Measurements from ENCODE around the gene TEKT2.

Gene TEKT2

DNA sequence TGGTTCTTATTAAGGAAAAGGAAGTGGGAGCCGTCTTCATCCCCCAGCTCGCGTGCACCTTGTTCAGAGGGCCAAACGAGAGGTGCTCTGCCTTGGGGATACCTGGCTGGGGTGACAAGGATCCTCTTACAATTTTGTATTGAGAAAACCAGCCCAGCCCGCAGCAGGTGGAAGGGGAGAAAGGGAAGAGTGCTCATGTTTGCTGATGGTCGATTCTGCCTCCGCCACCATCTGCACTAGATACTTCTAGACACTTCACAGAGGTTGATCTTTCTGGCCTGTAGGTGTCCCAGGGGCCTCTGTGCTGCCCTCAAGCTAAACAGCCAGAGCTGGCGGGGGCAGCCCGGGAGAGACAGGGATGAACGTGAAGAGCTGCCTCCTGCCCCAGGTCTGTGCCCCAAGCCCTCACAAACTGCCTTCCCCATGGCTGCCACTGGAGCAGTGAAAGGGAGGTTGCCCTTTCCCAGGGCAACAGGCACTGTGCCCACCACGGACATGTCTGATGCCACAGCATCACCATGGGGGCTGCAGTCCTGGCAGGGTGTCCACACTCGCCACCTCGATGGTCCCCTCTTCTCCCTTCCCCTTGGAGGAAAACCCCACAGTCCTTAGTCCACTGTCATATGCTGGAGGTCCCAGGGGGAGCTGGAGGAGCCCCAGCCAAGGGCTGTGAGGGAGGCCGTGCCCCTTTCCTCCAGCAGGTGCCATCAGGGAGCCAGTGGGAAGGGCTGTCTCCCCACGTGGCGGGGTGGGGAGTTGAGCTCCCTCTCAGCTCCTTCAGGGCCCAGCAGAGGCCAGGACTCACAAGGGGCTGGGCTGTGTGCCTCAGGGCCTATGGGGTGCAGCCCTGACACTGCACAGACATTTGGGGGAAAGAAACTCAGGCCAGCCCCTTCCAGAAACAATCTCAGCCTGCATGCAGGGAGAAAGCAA is 12.9 kb downstream of the TEKT2 start:
- no peak overlapping the region for H3K27ac ChIP-seq (ENCODE audit: low read depth, low read length)
- H3F3A ChIP-seq (ENCODE audit: control insufficient read depth, insufficient read depth) = peaks cover 11% of the 10 kb centered on the region
- peaks cover 46% of the 10 kb centered on the region for H3K36me3 ChIP-seq (ENCODE audit: control insufficient read depth, low read length)
- TF ChIP-seq, protein P1, sequence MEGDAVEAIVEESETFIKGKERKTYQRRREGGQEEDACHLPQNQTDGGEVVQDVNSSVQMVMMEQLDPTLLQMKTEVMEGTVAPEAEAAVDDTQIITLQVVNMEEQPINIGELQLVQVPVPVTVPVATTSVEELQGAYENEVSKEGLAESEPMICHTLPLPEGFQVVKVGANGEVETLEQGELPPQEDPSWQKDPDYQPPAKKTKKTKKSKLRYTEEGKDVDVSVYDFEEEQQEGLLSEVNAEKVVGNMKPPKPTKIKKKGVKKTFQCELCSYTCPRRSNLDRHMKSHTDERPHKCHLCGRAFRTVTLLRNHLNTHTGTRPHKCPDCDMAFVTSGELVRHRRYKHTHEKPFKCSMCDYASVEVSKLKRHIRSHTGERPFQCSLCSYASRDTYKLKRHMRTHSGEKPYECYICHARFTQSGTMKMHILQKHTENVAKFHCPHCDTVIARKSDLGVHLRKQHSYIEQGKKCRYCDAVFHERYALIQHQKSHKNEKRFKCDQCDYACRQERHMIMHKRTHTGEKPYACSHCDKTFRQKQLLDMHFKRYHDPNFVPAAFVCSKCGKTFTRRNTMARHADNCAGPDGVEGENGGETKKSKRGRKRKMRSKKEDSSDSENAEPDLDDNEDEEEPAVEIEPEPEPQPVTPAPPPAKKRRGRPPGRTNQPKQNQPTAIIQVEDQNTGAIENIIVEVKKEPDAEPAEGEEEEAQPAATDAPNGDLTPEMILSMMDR (IDR thresholded peaks at IDR 0.05; ENCODE audit: low read depth, low read length, poor library complexity, severe bottlenecking) = peak; percentile 36
- no peak for TF ChIP-seq EZH2phosphoT487 (IDR thresholded peaks at IDR 0.05; ENCODE audit: borderline replicate concordance, low read length)
- H3K4me1 ChIP-seq (ENCODE audit: control insufficient read depth, low read length) = peaks cover 4% of the 10 kb centered on the region
- no peaks in the 10 kb centered on the region for H3K27me3 ChIP-seq (ENCODE audit: control insufficient read depth, low read length)
- H3K4me3 ChIP-seq (ENCODE audit: low read length) = no peak overlapping the region
- H3K4me2 ChIP-seq (ENCODE audit: low read length) = no peak overlapping the region
- H3K9me3 ChIP-seq (ENCODE audit: control insufficient read depth, insufficient read depth, low read length) = no peaks in the 10 kb centered on the region
- no peaks in the 10 kb centered on the region for H3K79me2 ChIP-seq (ENCODE audit: control insufficient read depth, low read length)
- H3K9me2 ChIP-seq (replicated peaks; ENCODE audit: control insufficient read depth, low read length) = no peaks in the 10 kb centered on the region
- H4K20me1 ChIP-seq (ENCODE audit: control insufficient read depth, insufficient read depth, low read depth, low read length) = no peaks in the 10 kb centered on the region

DNA sequence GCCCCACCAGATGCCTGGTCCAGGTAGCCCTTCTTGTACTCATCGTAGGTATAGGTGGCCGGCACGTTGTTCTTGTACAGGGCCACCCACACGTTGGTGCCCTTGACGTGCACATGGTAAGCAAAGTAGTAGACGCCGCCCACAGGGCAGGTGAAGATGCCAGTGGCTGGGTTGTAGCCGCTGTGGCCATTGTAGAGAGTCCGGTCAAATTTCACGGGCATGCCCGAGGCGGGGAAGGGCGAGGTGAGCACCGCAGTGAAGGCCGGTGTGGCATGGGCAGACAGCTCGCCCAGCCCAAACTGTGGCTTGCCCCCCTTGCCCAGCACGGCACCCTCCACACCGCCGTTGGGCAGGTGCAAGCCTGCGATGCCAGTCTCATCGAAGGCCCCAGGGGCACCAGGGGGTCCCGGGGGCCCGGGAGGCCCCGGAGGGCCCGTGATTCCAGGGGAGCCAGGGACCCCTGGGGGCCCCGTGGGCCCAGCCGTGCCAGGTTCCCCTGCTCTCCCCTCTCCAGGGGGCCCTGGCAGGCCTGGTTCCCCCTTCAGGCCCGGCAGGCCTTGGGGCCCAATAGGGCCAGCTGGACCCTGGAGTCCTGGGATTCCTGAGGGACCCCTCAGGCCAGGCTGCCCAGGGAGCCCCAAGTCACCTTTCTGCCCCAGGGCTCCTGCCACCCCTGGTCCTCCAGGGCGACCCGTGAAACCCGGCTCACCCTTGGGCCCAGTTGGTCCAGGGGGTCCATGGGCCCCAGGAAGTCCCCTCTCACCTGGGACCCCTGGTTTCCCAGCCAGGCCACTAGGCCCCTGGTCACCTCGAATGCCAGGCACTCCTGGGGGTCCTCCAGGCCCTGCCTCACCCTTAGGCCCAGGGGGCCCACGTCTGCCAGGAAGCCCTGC is 14.0 kb downstream of the TEKT2 start:
- H3K9me2 ChIP-seq (replicated peaks; ENCODE audit: control insufficient read depth, low read length) = no peaks in the 10 kb centered on the region
- no peak overlapping the region for H3K27ac ChIP-seq (ENCODE audit: low read depth, low read length)
- no peaks in the 10 kb centered on the region for H3K79me2 ChIP-seq (ENCODE audit: control insufficient read depth, low read length)
- no peak overlapping the region for H3K4me3 ChIP-seq (ENCODE audit: low read length)
- no peaks in the 10 kb centered on the region for H4K20me1 ChIP-seq (ENCODE audit: control insufficient read depth, insufficient read depth, low read depth, low read length)
- no peaks in the 10 kb centered on the region for H3K9me3 ChIP-seq (ENCODE audit: control insufficient read depth, insufficient read depth, low read length)
- no peaks in the 10 kb centered on the region for H3K27me3 ChIP-seq (ENCODE audit: control insufficient read depth, low read length)
- no peak for TF ChIP-seq EZH2phosphoT487 (IDR thresholded peaks at IDR 0.05; ENCODE audit: borderline replicate concordance, low read length)
- TF ChIP-seq, protein P1 (IDR thresholded peaks at IDR 0.05; ENCODE audit: low read depth, low read length, poor library complexity, severe bottlenecking) = no peak
- H3F3A ChIP-seq (ENCODE audit: control insufficient read depth, insufficient read depth) = peaks cover 11% of the 10 kb centered on the region
- H3K4me1 ChIP-seq (ENCODE audit: control insufficient read depth, low read length) = peaks cover 4% of the 10 kb centered on the region
- H3K4me2 ChIP-seq (ENCODE audit: low read length) = no peak overlapping the region
- H3K36me3 ChIP-seq (ENCODE audit: control insufficient read depth, low read length) = peaks cover 35% of the 10 kb centered on the region

DNA sequence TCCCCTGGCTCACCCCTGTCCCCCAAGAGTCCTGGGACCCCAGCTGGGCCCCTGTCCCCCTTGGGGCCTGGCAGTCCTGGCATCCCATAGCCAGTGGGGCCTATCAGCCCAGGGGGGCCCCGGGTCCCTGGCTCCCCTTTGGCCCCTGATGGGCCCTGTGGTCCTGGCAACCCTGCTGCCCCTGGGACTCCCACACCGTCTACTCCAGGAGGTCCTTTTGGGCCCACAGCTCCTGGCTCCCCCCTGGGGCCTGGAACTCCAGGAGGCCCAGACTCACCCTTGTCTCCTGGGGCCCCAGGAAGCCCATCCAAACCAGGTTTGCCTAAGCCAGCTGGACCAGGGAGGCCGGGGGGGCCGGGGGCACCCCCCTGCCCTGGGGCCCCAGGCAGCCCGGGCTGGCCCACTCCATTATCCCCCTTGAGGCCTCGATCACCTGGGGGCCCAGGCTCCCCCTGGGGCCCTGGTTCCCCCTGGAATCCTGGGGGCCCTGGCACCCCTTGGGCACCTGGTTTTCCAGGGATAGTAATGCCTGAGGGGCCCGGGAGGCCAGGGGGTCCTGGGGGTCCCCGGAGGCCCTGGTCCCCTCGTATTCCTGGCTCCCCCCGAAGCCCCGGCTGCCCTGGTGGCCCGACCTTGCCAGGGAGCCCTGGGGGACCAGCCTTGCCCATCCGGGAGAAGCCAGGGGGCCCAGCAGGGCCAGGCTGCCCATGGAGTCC is 14.9 kb downstream of the TEKT2 start:
- Histone ChIP-seq H4K20me1 (ENCODE audit: control insufficient read depth, insufficient read depth, low read depth, low read length) (no peaks in the 10 kb centered on the region), H3K9me2 (replicated peaks; ENCODE audit: control insufficient read depth, low read length) (no peaks in the 10 kb centered on the region), H3K4me1 (ENCODE audit: control insufficient read depth, low read length) (peaks cover 4% of the 10 kb centered on the region), H3F3A (ENCODE audit: control insufficient read depth, insufficient read depth) (peaks cover 11% of the 10 kb centered on the region), H3K4me3 (ENCODE audit: low read length) (no peak overlapping the region), H3K79me2 (ENCODE audit: control insufficient read depth, low read length) (no peaks in the 10 kb centered on the region), H3K27me3 (ENCODE audit: control insufficient read depth, low read length) (no peaks in the 10 kb centered on the region), H3K9me3 (ENCODE audit: control insufficient read depth, insufficient read depth, low read length) (no peaks in the 10 kb centered on the region), H3K27ac (ENCODE audit: low read depth, low read length) (no peak overlapping the region), H3K4me2 (ENCODE audit: low read length) (no peak overlapping the region), H3K36me3 (ENCODE audit: control insufficient read depth, low read length) (peaks cover 26% of the 10 kb centered on the region)
- TF ChIP-seq EZH2phosphoT487 (IDR thresholded peaks at IDR 0.05; ENCODE audit: borderline replicate concordance, low read length) = no peak
- TF ChIP-seq, protein P1 (IDR thresholded peaks at IDR 0.05; ENCODE audit: low read depth, low read length, poor library complexity, severe bottlenecking) = no peak
